GM21390 (cell line): ENCODE results near the gene APOL1.

Source experiments
- ATAC-seq: cut with Tn5 transposase; IDR thresholded peaks from one replicate; pipeline ENCODE4 v1.9.1; 2021; ENCODE audit not compliant: unreplicated experiment

APOL1 gene

GRCh38 chr22:36305813-36306212 lies 52.9 kb downstream of the APOL1 start:
- ATAC-seq: no peak

- ATAC-seq: no peak
Measured at GRCh38 chr22:36306227-36306626, 53.3 kb downstream of the APOL1 start.

GRCh38 chr22:36308880-36309279 lies 55.9 kb downstream of the APOL1 start:
- no peak for ATAC-seq

- ATAC-seq: no peak
Measured at GRCh38 chr22:36311386-36312085, 58.6 kb downstream of the APOL1 start.

- ATAC-seq: no peak
Measured at GRCh38 chr22:36315325-36315724, 62.4 kb downstream of the APOL1 start.

- ATAC-seq: no peak
Measured at GRCh38 chr22:36316419-36316818, 63.5 kb downstream of the APOL1 start.
